Urothelium cell line (cell line): ENCODE data around the gene DNAJC5G.
"Not testable (repeated sequence)": the region's sequence is repeated elsewhere in the genome, so short reads cannot be mapped to it uniquely, and the experiment has no call there.

Source experiments
- DNase-seq: peaks from one replicate; pipeline ENCODE4 v3.0.0; 2011; ENCODE audit warnings: low spot score, mixed read lengths
- FAIRE-seq: peaks from 2 replicates; lab custom pipeline; 2011; peaks lifted over from hg19 to GRCh38; lab: Jason Lieb, UNC

Gene DNAJC5G

DNA sequence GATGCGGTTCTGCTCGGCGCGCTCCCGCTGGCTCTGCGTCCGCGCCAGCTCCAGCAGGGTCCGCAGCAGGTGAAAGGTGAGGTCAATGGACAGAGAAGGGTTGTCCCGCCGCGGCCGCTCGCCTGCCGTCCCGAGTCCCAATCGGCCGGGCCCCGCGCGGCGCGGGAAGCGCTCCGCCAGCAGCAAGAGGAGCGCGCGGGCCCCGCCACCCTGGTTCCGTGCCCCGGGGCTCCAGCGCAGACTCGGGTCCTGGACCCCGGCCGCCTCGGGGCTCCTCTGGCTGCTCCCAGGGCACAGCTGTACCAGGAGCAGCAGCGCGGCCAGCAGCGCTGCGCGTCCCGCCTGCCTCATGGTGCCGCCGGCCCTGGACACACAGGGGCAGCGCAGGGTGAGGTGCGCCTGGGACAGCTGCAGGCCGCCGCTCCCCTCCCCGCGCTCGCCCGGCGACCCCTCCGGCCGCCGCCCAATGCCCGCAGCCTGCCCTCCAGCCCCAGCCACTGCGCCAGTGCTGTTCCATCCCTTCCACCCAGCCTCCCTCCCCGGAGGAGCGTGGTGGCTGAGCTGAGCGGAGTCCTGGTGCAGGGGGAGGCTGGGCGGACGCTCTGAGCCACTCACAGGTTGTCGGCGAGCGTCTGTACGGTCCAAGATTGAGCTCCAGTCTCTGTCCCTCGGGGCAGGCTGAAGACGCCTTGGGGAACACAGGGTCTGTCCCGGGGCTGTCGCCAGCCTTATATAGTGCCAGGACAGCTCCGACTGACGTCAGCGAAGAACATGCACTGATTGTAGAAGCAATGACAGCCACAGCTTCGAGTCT is 32.5 kb downstream of the DNAJC5G start:
- FAIRE-seq: no peak
- DNase-seq: no peak

DNA sequence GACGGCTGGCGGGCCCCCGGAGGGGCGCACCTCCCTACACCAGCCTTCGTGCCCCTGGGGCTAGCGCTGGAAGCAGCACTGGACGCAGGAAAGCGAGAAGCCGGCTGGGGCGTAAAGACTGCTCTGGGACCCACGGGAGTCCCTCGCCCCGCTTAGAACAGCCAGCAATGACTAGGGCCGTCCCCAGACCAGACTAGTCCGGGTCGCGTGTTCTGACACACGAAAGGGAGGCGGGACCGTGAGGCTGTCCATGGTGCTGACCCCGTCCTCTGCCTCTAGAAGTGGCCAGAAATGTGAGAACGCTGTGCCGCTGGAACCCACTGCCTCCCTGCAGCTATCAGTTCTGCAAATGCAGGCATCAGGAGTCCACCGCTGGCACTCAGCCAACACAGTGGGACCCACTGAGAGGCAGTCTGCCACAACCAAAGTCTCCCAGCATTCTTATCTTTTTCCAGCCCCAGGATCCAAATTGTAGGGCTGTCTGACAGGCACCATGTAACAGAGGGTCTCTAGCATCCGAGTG is 33.2 kb downstream of the DNAJC5G start, which contains the start of gene UCN:
TSS of gene UCN (minus strand) at position 87 of the 523 bp plus-strand sequence. CDS start 550 bp downstream, outside the sequence.
- FAIRE-seq: no peak
- no peak for DNase-seq

- FAIRE-seq (peak; percentile 83), DNase-seq (no peak)
Observed at GRCh38 chr2:27309651-27310050, 34.4 kb downstream of the DNAJC5G start.

GRCh38 chr2:27312152-27312551 is 36.9 kb downstream of the DNAJC5G start:
- FAIRE-seq (no peak), DNase-seq (no peak)

GRCh38 chr2:27313882-27314645 is 38.8 kb downstream of the DNAJC5G start:
- DNase-seq (no peak), FAIRE-seq (no peak)

- DNase-seq (no peak), FAIRE-seq (no peak)
Observed at GRCh38 chr2:27314709-27315108, 39.5 kb downstream of the DNAJC5G start.

DNA sequence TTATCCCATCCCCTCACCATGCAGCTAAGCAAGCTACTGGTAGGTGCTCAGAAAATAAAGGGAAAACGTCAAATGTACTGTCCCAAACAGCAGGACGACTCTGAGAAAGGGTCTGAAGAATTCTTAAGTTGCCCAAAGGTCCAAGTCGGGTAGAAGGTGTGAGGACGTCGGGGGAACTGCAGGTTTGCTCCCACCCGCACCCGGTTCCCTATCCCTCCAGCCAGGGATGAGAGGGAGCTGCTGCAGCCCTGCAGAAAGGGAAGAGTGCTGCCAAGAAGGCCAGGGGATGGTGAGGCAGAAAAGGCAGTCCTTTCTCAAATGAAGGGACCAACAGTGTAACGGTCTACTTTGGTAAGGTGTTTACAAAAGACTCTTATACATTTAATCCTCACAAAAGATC is 39.9 kb downstream of the DNAJC5G start:
- no peak for FAIRE-seq
- no peak for DNase-seq

DNA sequence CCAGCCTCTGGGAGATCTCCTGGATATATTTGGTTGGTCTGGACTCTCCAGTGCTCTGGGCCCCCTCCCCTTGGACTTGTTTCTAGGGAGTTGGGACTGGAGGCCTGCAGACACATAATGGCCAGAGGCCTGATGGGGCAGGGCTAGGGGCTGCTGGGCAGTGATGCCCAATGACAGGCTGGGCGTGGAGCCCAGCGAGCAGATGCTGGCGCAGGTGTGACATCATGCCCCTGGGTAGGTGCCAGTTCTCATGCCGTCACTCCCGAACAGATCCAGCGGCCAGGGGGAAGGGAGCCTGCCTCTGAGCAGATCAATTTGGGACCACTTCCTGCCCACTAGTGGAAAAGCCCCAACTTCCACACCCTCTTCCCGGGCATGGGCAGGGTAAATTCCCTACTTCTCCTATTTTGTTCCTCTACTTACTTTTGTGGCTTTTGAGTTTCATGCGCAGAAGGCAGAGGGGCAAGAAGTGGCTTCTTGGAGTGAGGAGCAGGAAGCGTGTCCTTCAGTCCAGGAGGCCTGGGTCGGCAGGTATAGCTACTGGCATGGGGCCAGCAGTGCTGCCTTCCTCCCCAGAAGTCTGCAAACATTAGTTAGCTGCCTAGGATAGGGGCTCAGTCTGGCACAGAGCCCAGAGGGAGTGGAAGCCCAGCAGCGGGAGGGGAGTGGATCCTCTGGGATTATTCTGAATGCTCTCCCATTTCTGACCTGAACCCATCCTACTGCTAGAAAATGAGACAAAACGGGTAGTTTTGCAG is 41.6 kb downstream of the DNAJC5G start:
- no peak for FAIRE-seq
- no peak for DNase-seq

DNA sequence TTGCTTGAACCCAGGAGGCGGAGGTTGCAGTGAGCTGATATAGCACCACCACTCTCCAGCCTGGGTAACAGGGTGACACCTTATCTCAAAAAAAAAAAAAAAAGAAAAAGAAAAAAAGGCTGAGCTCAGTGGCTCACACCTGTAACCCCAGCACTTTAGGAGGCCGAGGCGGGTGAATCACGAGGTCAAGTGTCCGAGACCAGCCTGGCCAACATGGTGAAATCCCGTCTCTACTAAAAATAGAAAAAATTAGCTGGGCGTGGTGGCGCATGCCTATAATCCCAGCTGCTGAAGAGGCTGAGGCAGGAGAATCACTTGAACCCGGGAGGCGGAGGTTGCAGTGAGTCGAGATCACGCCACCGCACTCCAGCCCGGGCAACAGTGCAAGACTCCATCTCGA is 44.6 kb downstream of the DNAJC5G start:
- not testable (repeated sequence) for FAIRE-seq, DNase-seq

GRCh38 chr2:27320958-27321543 is 45.8 kb downstream of the DNAJC5G start:
- peak; percentile 63 for FAIRE-seq
- DNase-seq: peak; percentile 97

- FAIRE-seq: no peak
Observed at GRCh38 chr2:27322301-27322765, 47.1 kb downstream of the DNAJC5G start.

DNA sequence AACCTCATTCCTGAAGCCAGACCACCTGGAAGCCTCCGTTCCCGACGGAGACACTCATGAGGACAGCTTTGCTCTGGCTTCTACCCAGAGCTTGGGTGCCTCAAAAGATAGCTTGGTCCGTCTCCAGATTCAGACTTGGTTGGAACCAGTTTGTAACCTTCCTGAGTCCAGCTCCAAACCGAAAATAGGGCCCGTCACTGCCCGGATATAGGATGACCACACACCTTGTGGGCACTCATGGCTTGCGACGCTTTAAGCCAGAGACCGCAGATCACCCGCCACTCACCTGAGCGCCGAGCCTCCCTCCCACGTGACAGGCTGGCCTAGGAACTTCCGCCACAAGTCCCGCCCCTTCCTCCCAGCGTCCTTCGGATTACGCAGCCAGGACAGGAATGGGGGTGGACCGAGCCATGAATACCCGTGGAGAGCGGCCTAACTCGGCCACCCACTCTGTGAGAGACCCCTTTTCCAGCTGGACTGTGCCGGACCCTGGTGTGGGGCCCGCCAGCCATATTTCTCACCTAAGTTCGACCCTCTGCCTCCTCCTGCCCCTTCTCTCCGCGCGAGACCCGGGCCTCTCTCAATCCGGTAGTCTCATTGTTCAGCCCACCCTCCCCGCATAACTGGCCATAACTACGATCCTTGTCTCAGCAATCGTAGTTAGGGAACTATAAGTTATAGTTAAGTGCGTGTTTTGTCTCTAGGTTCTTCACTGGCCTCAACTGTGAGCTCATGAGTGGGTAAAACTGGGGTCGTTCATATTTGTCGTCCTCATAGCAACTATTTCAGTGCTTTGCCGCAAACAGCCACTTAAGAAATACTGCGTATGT is 47.7 kb downstream of the DNAJC5G start, which contains the start of gene MPV17:
TSS of gene MPV17 (minus strand) at position 332 of the 830 bp plus-strand sequence. CDS start 580 bp downstream, outside the sequence.
- DNase-seq: peak; percentile 98
- peak; percentile 20 for FAIRE-seq

More at GRCh38 chr2:27322301-27322765, 47.1 kb downstream of the DNAJC5G start:
- peak; percentile 20 for DNase-seq

DNA sequence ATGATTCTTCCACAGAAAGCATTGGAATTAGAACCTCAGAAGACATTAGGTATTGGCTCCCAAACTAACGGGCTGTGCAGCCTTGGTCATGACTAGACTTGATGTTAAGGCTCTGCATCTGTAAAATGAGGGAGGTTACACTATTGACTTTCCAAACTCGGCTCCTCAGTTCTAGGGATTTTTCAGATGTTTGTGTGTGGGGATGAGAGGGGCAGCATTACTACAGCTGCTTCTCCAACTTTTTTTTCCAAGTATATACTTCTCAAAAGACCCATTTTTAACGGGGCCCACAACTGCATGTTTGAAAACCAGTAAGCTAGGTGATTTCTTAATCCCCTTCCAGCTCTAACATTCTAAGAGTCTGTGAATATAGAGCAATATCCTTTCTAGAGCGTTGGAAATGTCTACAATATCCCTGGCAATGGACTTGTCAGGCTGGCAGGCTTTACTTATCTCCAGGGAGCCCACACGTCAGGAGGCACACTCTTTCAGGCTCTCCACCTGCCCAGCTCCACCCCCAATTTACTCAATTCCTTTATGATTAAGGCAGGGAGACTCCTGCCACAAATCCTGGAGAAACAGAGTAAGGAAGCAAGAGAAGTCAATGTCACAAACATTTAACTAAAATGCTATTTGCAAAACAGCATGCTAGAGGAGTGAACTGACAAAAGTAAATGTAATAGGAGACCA is 48.5 kb downstream of the DNAJC5G start:
- DNase-seq (no peak), FAIRE-seq (no peak)

GRCh38 chr2:27324720-27325119 is 49.5 kb downstream of the DNAJC5G start:
- FAIRE-seq (no peak), DNase-seq (no peak)
